Ascending aorta (tissue), 2 donors: ENCODE measurements around the gene SPDEF. TPM values are rescaled to one million over a fixed set of nuclear protein-coding genes. Genes with fewer than 3 reads are reported as not detected.

ENCODE experiments used
- DNase-seq, 2 donors: peaks; one replicate each; pipeline ENCODE4 v3.0.0-alpha.2; 2019; ENCODE audit warnings: low spot score in 2 of 2
- H3K27ac ChIP-seq, 2 donors: fragments of 200-600 bp; sonication (generic); one replicate each; pipeline ENCODE4 v1.5.1; 2016 to 2017; ENCODE audit warnings: mild to moderate bottlenecking in 1 of 2
- H3K27me3 ChIP-seq: fragments of 200-600 bp; sonication (generic); one replicate; pipeline ENCODE4 v1.5.1; 2017
- H3K36me3 ChIP-seq, 2 donors: fragments of 200-600 bp; sonication (generic); one replicate each; pipeline ENCODE4 v1.5.1; 2016
- H3K4me1 ChIP-seq, 2 donors: fragments of 200-600 bp; sonication (generic); one replicate each; pipeline ENCODE4 v1.5.1; 2016 to 2017; ENCODE audit warnings: mild to moderate bottlenecking in 1 of 2
- H3K4me3 ChIP-seq, 2 donors: fragments of 200-600 bp; sonication (generic); one replicate each; pipeline ENCODE4 v1.5.1; 2016 to 2017; ENCODE audit warnings: mild to moderate bottlenecking in 1 of 2
- H3K9me3 ChIP-seq, 2 donors: fragments of 200-600 bp; sonication (generic); one replicate each; pipeline ENCODE4 v1.5.1; 2016
- CTCF ChIP-seq, 3 experiments: fragments of 200-600 bp in 2 of 3; fragments of 450-650 bp in 1 of 3; sonication (generic) in 2 of 3; IDR thresholded peaks; one replicate each; pipeline ENCODE4 v1.5.1; 2016 to 2019; ENCODE audit warnings: antibody characterized with exemption in 3 of 3, mild to moderate bottlenecking in 1 of 3, moderate library complexity in 1 of 3
- intact Hi-C: fragments of 100-400 bp; cut with DNase I; formaldehyde crosslinking; loops from one replicate; pipeline ENCODE4 v1.15.1; 2023
- total RNA-seq: library from RNA; depleted of rRNA; stranded (reverse); fragments of >200 nt; gene quantifications from one replicate; pipeline ENCODE4 v1.1.0, GENCODE V29; 2016

The SPDEF gene
- total RNA-seq, 1 donor from 2014 or later = not detected

GRCh38 chr6:34583861-34584604, 27.9 kb upstream of the SPDEF start:
- DNase-seq = no peak
- intact Hi-C loops = no loop called here

GRCh38 chr6:34583461-34583860, 27.3 kb upstream of the SPDEF start:
- Histone ChIP-seq H3K9me3 (no peaks in the 10 kb centered on the region), H3K4me1 (no peaks in the 10 kb centered on the region), H3K36me3 (peaks cover 7 to 21% of the 10 kb centered on the region in 2 donors), H3K27ac (no peak overlapping the region), H3K27me3 (no peaks in the 10 kb centered on the region), H3K4me3 (no peak overlapping the region)
- intact Hi-C loops = no loop called here
- DNase-seq = no peak
- no peak for TF ChIP-seq CTCF (IDR thresholded peaks at IDR 0.05)

More at GRCh38 chr6:34583861-34584604, 27.9 kb upstream of the SPDEF start:
- Histone ChIP-seq H3K4me1 (no peaks in the 10 kb centered on the region), H3K9me3 (no peaks in the 10 kb centered on the region), H3K4me3 (no peak overlapping the region), H3K27me3 (no peaks in the 10 kb centered on the region), H3K36me3 (peaks cover 7 to 27% of the 10 kb centered on the region in 2 donors), H3K27ac (no peak overlapping the region)
- no peak for TF ChIP-seq CTCF (IDR thresholded peaks at IDR 0.05)

GRCh38 chr6:34581561-34581920, 25.4 kb upstream of the SPDEF start:
- H3K9me3 ChIP-seq = no peaks in the 10 kb centered on the region
- H3K36me3 ChIP-seq = peaks cover 3 to 9% of the 10 kb centered on the region in 2 donors
- H3K27me3 ChIP-seq = no peaks in the 10 kb centered on the region
- no peak overlapping the region for H3K4me3 ChIP-seq
- intact Hi-C loops = no loop called here
- DNase-seq = no peak
- no peak overlapping the region for H3K27ac ChIP-seq
- no peaks in the 10 kb centered on the region for H3K4me1 ChIP-seq
- no peak for TF ChIP-seq CTCF (IDR thresholded peaks at IDR 0.05)

- Histone ChIP-seq H3K27me3 (no peaks in the 10 kb centered on the region), H3K36me3 (peaks cover 0 to 5% of the 10 kb centered on the region in 2 donors), H3K27ac (no peak overlapping the region), H3K9me3 (no peaks in the 10 kb centered on the region), H3K4me1 (no peaks in the 10 kb centered on the region), H3K4me3 (no peak overlapping the region)
- intact Hi-C loops = no loop called here
- DNase-seq = no peak
- no peak for TF ChIP-seq CTCF (IDR thresholded peaks at IDR 0.05)
Observed at GRCh38 chr6:34580707-34581560, 24.8 kb upstream of the SPDEF start.

- intact Hi-C loops = no loop called here
- H3K27ac ChIP-seq = no peak overlapping the region
Observed at GRCh38 chr6:34578445-34579262, 22.5 kb upstream of the SPDEF start.

More at GRCh38 chr6:34578445-34579262, 22.5 kb upstream of the SPDEF start:
- Histone ChIP-seq H3K4me1 (no peaks in the 10 kb centered on the region), H3K36me3 (peaks cover 0 to 5% of the 10 kb centered on the region in 2 donors), H3K4me3 (no peak overlapping the region), H3K9me3 (no peaks in the 10 kb centered on the region), H3K27me3 (no peaks in the 10 kb centered on the region)
- DNase-seq = no peak
- no peak for TF ChIP-seq CTCF (IDR thresholded peaks at IDR 0.05)
